HEK293T (cell line): ENCODE measurements around the gene MORC1.

ENCODE experiments used
- CTCF ChIA-PET: fragments of 350-600 bp; formaldehyde crosslinking; extraction: SDS; loops from one replicate; lab custom pipeline; 2021; ENCODE audit warnings: antibody characterized with exemption, inconsistent platforms; lab: Yijun Ruan, JAX
- POLR2A ChIA-PET: fragments of 350-600 bp; formaldehyde crosslinking; extraction: SDS; loops from one replicate; lab custom pipeline; 2020; ENCODE audit warnings: antibody characterized with exemption, inconsistent platforms; lab: Yijun Ruan, JAX
- DNase-seq: peaks from one replicate; pipeline ENCODE4 v3.0.0; 2012; ENCODE audit warnings: mixed read lengths; ENCODE audit errors: extremely low spot score
- ARNT ChIP-seq: fragments of 450-650 bp; IDR thresholded peaks from 2 replicates; pipeline ENCODE4 v1.6.1; 2017; ENCODE audit warnings: mild to moderate bottlenecking
- BHLHE40 ChIP-seq: fragments of 450-650 bp; IDR thresholded peaks from 2 replicates; pipeline ENCODE4 v1.6.1; 2016; ENCODE audit warnings: mild to moderate bottlenecking, moderate library complexity, borderline replicate concordance
- CTBP1 ChIP-seq: fragments of 450-650 bp; IDR thresholded peaks from 2 replicates; pipeline ENCODE4 v1.6.1; 2016; ENCODE audit warnings: borderline replicate concordance
- ELF4 ChIP-seq: fragments of 450-650 bp; IDR thresholded peaks from 2 replicates; pipeline ENCODE4 v1.6.1; 2017; ENCODE audit warnings: antibody characterized with exemption
- FOXA1 ChIP-seq: fragments of 450-650 bp; IDR thresholded peaks from 2 replicates; pipeline ENCODE4 v1.6.1; 2016; ENCODE audit warnings: mild to moderate bottlenecking
- FOXK2 ChIP-seq: fragments of 450-650 bp; IDR thresholded peaks from 2 replicates; pipeline ENCODE4 v1.6.1; 2016; ENCODE audit warnings: mild to moderate bottlenecking
- FOXM1 ChIP-seq: fragments of 450-650 bp; IDR thresholded peaks from 2 replicates; pipeline ENCODE4 v1.6.1; 2017; ENCODE audit warnings: mild to moderate bottlenecking, borderline replicate concordance
- HDGF ChIP-seq: fragments of 450-650 bp; IDR thresholded peaks from 2 replicates; pipeline ENCODE4 v1.6.1; 2017; ENCODE audit warnings: antibody characterized with exemption, borderline replicate concordance
- L3MBTL2 ChIP-seq: fragments of 450-650 bp; conservative IDR thresholded peaks from 2 replicates; pipeline ENCODE4 v1.6.1; 2016; ENCODE audit warnings: mild to moderate bottlenecking
- LEF1 ChIP-seq: fragments of 450-650 bp; IDR thresholded peaks from 2 replicates; pipeline ENCODE4 v1.6.1; 2017; ENCODE audit warnings: mild to moderate bottlenecking, borderline replicate concordance
- NFRKB ChIP-seq: fragments of 450-650 bp; IDR thresholded peaks from 2 replicates; pipeline ENCODE4 v1.6.1; 2016; ENCODE audit warnings: mild to moderate bottlenecking, moderate library complexity
- SP1 ChIP-seq: fragments of 450-650 bp; IDR thresholded peaks from 2 replicates; pipeline ENCODE4 v1.6.1; 2017
- SUZ12 ChIP-seq: fragments of 450-650 bp; IDR thresholded peaks from 2 replicates; pipeline ENCODE4 v1.6.1; 2016; ENCODE audit warnings: mild to moderate bottlenecking
- TARDBP ChIP-seq: fragments of 450-650 bp; IDR thresholded peaks from 2 replicates; pipeline ENCODE4 v1.6.1; 2016
- ZNF384 ChIP-seq: fragments of 450-650 bp; IDR thresholded peaks from 2 replicates; pipeline ENCODE4 v1.6.1; 2016
- TF ChIP-seq, protein P1 (sequence below): fragments of 450-650 bp; IDR thresholded peaks from 2 replicates; pipeline ENCODE4 v1.6.1; 2016

MORC1 gene

DNA sequence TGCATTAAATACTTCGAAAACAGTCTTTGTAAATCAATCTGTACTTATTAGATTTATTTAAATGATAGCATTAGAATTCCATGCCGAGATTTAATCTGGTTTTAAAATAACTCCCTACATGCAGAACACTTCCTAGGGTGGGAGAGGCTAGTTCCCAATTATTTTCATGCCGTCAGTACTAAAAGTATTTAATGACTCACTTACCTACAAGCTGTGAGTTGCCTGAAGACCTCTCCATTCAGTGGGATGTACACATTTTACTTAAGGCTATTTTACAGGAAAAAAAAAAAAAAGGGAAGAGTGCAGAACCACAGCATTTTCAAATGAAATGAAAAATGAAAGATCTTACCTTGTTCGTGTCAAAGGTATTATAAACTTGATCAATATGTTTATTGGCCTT lies 164.7 kb downstream of the MORC1 start:
- TF ChIP-seq FOXA1 = no peak
- no peak for TF ChIP-seq CTBP1
- TF ChIP-seq SUZ12 = no peak
- TF ChIP-seq TARDBP = no peak
- no peak for TF ChIP-seq HDGF
- no peak for TF ChIP-seq FOXK2
- TF ChIP-seq, protein P1, sequence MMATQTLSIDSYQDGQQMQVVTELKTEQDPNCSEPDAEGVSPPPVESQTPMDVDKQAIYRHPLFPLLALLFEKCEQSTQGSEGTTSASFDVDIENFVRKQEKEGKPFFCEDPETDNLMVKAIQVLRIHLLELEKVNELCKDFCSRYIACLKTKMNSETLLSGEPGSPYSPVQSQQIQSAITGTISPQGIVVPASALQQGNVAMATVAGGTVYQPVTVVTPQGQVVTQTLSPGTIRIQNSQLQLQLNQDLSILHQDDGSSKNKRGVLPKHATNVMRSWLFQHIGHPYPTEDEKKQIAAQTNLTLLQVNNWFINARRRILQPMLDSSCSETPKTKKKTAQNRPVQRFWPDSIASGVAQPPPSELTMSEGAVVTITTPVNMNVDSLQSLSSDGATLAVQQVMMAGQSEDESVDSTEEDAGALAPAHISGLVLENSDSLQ = no peak
- TF ChIP-seq ARNT = no peak
- POLR2A ChIA-PET = no interaction called here
- CTCF ChIA-PET = interaction anchor here (0.6 kb wide), 1 partner anchor 447 kb away, joined by 4 read pairs; no protein-coding TSS in a partner anchor
- no peak for DNase-seq

DNA sequence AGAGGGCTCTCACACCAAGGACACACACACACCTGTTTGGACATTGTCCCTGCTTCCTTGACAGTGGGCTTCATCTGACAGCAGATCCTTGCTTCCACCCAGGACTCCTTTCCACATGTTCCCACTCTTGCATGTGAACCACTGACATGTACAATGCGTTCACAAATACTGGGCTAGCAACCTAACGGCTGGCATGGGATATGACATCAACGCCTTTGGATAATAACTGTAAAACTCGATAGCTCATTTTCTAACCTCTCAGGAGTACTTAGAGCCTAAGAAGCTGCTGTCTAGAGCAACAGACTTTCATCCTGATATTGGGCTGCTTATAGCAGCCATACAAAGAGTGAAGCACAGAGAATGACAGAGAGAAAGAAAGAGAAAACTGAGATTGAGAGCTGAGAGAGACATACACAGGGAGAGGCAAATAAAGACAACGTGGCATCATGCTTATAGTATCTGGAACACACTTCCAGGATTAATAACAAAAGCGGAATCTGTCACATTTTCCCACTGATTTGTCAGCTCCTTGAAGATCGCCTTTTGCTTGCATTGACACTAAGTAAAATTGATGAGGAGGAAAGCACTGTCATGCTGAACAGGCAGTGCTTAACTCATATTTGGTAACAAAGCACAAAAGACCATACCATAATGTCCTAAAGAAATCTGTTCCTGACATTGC lies 166.0 kb downstream of the MORC1 start:
- DNase-seq = no peak
- no peak for TF ChIP-seq LEF1
- no peak for TF ChIP-seq HDGF
- no peak for TF ChIP-seq FOXK2
- no peak for TF ChIP-seq CTBP1
- TF ChIP-seq BHLHE40 = no peak
- TF ChIP-seq TARDBP = no peak
- TF ChIP-seq SUZ12 = no peak
- TF ChIP-seq FOXM1 = no peak
- no peak for TF ChIP-seq L3MBTL2
- no peak for TF ChIP-seq ARNT
- TF ChIP-seq FOXA1 = no peak
- no peak for TF ChIP-seq ELF4
- TF ChIP-seq ZNF384 = no peak
- TF ChIP-seq NFRKB = no peak
- no peak for TF ChIP-seq SP1
- TF ChIP-seq, protein P1 = no peak
- CTCF ChIA-PET = no interaction called here
- POLR2A ChIA-PET = no interaction called here

DNA sequence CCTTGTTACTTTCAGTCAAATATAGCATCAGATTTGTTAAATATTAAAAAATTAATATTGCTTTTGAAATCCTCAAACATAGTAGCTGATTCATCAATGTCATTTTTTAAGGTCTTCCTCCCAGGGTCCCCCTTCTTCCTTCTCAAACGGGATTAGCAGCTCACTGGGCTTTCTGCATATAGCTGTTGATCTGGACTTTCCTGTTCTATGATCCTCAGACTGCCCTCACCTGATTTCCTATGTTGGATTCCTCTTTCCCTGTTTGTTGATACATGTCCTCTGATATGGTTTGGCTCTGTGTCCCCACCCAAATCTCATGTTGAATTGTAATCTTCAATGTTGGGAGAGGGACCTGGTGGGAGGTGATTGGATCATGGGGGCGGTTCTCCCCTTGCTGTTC lies 170.1 kb downstream of the MORC1 start:
- CTCF ChIA-PET = interaction anchor here (0.6 kb wide), 1 partner anchor 66 kb away, joined by 3 read pairs; no protein-coding TSS in a partner anchor
- DNase-seq = no peak
- POLR2A ChIA-PET = no interaction called here
- TF ChIP-seq SP1 = no peak
- no peak for TF ChIP-seq FOXA1
- no peak for TF ChIP-seq ARNT
- TF ChIP-seq, protein P1 = no peak
- no peak for TF ChIP-seq SUZ12
- TF ChIP-seq LEF1 = no peak

DNA sequence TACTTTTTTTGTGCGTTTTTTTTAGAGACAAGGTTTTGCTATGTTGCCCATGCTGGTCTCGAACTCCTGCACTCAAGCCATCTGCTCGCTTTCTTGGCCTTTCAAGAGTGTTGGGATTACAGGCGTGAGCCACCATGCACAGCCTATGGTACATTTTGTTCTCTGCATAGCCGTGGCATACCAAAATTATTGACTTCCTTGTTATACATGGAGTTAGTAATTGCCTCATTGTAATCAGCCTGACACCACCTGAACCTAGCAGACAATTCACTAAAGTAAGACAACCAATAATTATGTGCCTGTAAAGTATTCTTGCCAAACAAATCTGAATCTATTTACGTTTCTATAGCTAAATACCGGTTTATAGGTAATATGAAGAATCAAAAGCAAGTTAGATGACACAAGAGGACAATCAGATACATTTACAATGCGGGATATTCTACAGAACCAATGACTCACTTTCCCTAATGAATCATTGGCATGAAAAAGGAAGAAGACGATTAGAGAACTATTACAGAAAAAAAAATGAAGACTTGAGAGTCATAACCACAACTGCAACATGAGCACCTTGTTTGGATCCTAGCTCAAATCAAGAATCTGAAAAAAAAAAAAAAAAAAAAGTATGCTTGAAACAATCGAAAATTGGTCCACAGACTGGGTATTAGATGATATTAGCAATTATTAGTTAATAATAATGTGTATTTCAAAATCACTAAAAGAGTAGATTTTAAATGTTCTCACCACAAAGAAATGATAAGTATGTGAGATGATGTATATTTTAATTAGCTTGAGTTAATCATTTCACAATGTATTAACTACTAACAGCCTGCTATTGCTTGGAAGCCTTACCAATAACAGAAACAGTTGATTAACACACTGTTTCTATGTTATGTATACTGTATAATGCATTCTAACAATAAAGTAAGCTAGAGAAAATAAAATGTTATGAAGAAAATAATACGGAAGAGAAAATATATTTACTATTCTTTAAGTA lies 171.3 kb downstream of the MORC1 start:
- ChIA-PET POLR2A (no interaction called here), CTCF (no interaction called here)
- TF ChIP-seq FOXA1 (no peak), ZNF384 (no peak), NFRKB (no peak), ARNT (no peak), HDGF (no peak), FOXK2 (no peak), FOXM1 (no peak), L3MBTL2 (no peak), SUZ12 (no peak), SP1 (no peak), BHLHE40 (no peak), TARDBP (no peak)
- no peak for DNase-seq

DNA sequence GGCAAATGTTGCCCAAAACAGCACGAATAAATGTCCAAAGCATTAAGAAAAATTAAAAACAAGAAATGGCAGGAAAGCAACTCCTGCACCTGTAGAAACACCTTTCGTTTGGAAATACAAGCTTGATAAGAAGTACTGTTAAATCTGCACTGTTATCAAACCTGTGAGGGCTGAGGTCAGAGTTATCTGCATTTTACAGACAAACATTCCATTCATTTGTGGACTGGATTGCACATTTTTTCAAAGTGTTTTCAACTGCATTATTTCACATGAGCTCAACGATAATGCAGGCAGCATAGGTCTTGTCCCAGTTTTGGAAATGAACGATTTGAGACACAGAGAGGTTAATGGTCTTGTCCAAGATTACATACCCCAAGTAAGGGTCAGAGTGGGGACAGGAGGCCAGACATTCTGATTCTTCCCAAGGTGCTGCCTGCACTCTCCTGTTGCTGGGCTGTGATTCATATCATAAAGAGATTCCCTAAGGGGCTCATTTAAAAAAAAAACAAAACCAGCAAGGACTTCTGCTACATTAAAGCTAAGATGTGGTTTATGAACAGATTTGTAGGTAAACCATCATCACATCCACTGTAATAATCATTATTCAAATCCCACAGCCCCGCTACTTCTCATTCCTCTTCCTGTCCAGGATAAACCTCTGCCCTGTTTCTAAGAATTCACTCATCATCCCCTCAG lies 177.2 kb downstream of the MORC1 start:
- TF ChIP-seq L3MBTL2 (no peak), SUZ12 (no peak), ARNT (no peak), CTBP1 (no peak), ELF4 (no peak), SP1 (no peak), FOXA1 (no peak), TARDBP (no peak), HDGF (no peak), BHLHE40 (no peak), LEF1 (no peak), ZNF384 (no peak), FOXK2 (no peak), NFRKB (no peak), FOXM1 (no peak)
- TF ChIP-seq, protein P1 = no peak
- DNase-seq = no peak
- ChIA-PET CTCF (no interaction called here), POLR2A (no interaction called here)
